ENCODE results near the gene MTM1. TPM values are rescaled to one million over a fixed set of nuclear protein-coding genes. Genes with fewer than 3 reads are reported as not detected.

MTM1 gene
- total and polyA plus RNA-seq, 2 donors (not counting 1 experiment from before 2014, with no cell fraction given) = 8.7 to 29.8 TPM

- H3K27ac Mint-ChIP-seq = no peak overlapping the region
- H3K27me3 ChIP-seq (replicated peaks in 1 of 4; ENCODE audit: control extremely low read depth in 1 of 4, control insufficient read depth in 3 of 4, insufficient read depth in 4 of 4, low read length in 3 of 4) = no peaks in the 10 kb centered on the region
- no peaks in the 10 kb centered on the region for H4K20me1 ChIP-seq (ENCODE audit: control insufficient read depth, insufficient read depth, low read length, poor library complexity, severe bottlenecking)
- no peak overlapping the region for H3K4me2 ChIP-seq (replicated peaks; ENCODE audit: low read depth, low read length, poor library complexity, severe bottlenecking)
- H3K4me1 ChIP-seq (ENCODE audit: control insufficient read depth in 2 of 2, insufficient read depth in 2 of 2, low read length in 2 of 2) = no peaks in the 10 kb centered on the region
- H3K4me3 Mint-ChIP-seq = no peak overlapping the region
- peaks cover 0 to 49% of the 10 kb centered on the region in 2 experiments for H3K36me3 ChIP-seq (replicated peaks in 1 of 2; ENCODE audit: control extremely low read depth in 1 of 2, control insufficient read depth in 1 of 2, extremely low read depth in 1 of 2, insufficient read depth in 2 of 2, low read length in 1 of 2)
- 100% methylated on average over 1 of the region's 6 CpGs for WGBS (ENCODE audit: insufficient coverage)
- H3K4me1 Mint-ChIP-seq = peaks cover 6% of the 10 kb centered on the region
- no peaks in the 10 kb centered on the region for H3K27me3 Mint-ChIP-seq
- no peaks in the 10 kb centered on the region for H3K9me3 ChIP-seq (ENCODE audit: control extremely low read depth in 1 of 3, control insufficient read depth in 2 of 3, insufficient read depth in 1 of 3, low read length in 2 of 3)
- H3K79me2 ChIP-seq (ENCODE audit: control insufficient read depth, insufficient read depth, low read length) = no peaks in the 10 kb centered on the region
- TF ChIP-seq EZH2 (IDR thresholded peaks at IDR 0.05; ENCODE audit: borderline replicate concordance, insufficient read depth, low read depth, low read length, poor library complexity, severe bottlenecking) = no peak
- ChIA-PET POLR2A (no interaction called here), CTCF (no interaction called here)
- H2AFZ ChIP-seq (ENCODE audit: insufficient read depth, low read depth, low read length, poor library complexity, severe bottlenecking) = no peak overlapping the region
- no peaks in the 10 kb centered on the region for H3K9me3 Mint-ChIP-seq (ENCODE audit: insufficient read depth)
- ATAC-seq (ENCODE audit: low read depth) (no peak), DNase-seq (no peak)
- no peak overlapping the region for H3K9ac ChIP-seq (ENCODE audit: low read length)
- no peak overlapping the region for H3K4me3 ChIP-seq (ENCODE audit: control extremely low read depth in 1 of 5, extremely low read depth in 1 of 5, insufficient read depth in 1 of 5, low read depth in 2 of 5, low read length in 4 of 5)
- H3K27ac ChIP-seq (ENCODE audit: low read length in 2 of 2) = no peak overlapping the region
- intact Hi-C loops (cut with micrococcal nuclease) = no loop called here
These were observed 56.7 kb downstream of the MTM1 start for GRCh38 chrX:150625097-150625496.

DNA sequence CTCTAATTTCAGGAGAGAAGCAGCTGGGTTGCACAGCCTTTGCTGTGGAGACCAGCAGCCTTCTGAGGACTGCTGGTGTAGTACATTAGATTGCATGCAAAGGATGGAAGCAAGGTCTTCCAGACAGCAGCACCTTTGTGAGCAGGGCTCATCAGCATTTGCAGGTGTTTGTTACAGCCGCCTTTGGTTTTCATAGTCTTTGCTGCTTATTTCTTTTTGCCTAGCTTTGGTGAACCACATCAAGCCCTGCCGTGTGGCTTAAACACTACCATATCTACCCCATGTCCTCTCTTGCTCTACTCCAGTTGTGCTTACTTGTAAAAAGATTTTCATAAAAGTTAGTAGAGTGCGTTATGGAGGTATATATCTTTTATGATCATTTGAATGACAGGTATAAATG lies 57.5 kb downstream of the MTM1 start:
- no peaks in the 10 kb centered on the region for H3K27me3 Mint-ChIP-seq
- no peaks in the 10 kb centered on the region for H3K9me3 Mint-ChIP-seq (ENCODE audit: insufficient read depth)
- ChIA-PET CTCF (no interaction called here), POLR2A (no interaction called here)
- intact Hi-C loops (cut with micrococcal nuclease) = no loop called here
- H3K4me1 Mint-ChIP-seq = peaks cover 6% of the 10 kb centered on the region
- H3K36me3 ChIP-seq (replicated peaks in 1 of 2; ENCODE audit: control extremely low read depth in 1 of 2, control insufficient read depth in 1 of 2, extremely low read depth in 1 of 2, insufficient read depth in 2 of 2, low read length in 1 of 2) = peaks cover 0 to 45% of the 10 kb centered on the region in 2 experiments
- no CpG with 5 or more reads among the region's 3 CpGs for WGBS (ENCODE audit: insufficient coverage)
- no peaks in the 10 kb centered on the region for H4K20me1 ChIP-seq (ENCODE audit: control insufficient read depth, insufficient read depth, low read length, poor library complexity, severe bottlenecking)
- H3K9ac ChIP-seq (ENCODE audit: low read length) = no peak overlapping the region
- H3K9me3 ChIP-seq (ENCODE audit: control extremely low read depth in 1 of 3, control insufficient read depth in 2 of 3, insufficient read depth in 1 of 3, low read length in 2 of 3) = no peaks in the 10 kb centered on the region
- TF ChIP-seq, protein P1, sequence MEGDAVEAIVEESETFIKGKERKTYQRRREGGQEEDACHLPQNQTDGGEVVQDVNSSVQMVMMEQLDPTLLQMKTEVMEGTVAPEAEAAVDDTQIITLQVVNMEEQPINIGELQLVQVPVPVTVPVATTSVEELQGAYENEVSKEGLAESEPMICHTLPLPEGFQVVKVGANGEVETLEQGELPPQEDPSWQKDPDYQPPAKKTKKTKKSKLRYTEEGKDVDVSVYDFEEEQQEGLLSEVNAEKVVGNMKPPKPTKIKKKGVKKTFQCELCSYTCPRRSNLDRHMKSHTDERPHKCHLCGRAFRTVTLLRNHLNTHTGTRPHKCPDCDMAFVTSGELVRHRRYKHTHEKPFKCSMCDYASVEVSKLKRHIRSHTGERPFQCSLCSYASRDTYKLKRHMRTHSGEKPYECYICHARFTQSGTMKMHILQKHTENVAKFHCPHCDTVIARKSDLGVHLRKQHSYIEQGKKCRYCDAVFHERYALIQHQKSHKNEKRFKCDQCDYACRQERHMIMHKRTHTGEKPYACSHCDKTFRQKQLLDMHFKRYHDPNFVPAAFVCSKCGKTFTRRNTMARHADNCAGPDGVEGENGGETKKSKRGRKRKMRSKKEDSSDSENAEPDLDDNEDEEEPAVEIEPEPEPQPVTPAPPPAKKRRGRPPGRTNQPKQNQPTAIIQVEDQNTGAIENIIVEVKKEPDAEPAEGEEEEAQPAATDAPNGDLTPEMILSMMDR (IDR thresholded peaks at IDR 0.05) = no peak
- TF ChIP-seq EZH2 (IDR thresholded peaks at IDR 0.05; ENCODE audit: borderline replicate concordance, insufficient read depth, low read depth, low read length, poor library complexity, severe bottlenecking) = no peak
- no peak overlapping the region for H2AFZ ChIP-seq (ENCODE audit: insufficient read depth, low read depth, low read length, poor library complexity, severe bottlenecking)
- no peak overlapping the region for H3K4me3 ChIP-seq (ENCODE audit: control extremely low read depth in 1 of 5, extremely low read depth in 1 of 5, insufficient read depth in 1 of 5, low read depth in 2 of 5, low read length in 4 of 5)
- no peak overlapping the region for H3K4me3 Mint-ChIP-seq
- ATAC-seq (ENCODE audit: low read depth) = no peak
- no peaks in the 10 kb centered on the region for H3K27me3 ChIP-seq (replicated peaks in 1 of 4; ENCODE audit: control extremely low read depth in 1 of 4, control insufficient read depth in 3 of 4, insufficient read depth in 4 of 4, low read length in 3 of 4)
- H3K27ac ChIP-seq (ENCODE audit: low read length in 2 of 2) = no peak overlapping the region
- no peaks in the 10 kb centered on the region for H3K79me2 ChIP-seq (ENCODE audit: control insufficient read depth, insufficient read depth, low read length)
- H3K4me2 ChIP-seq (replicated peaks; ENCODE audit: low read depth, low read length, poor library complexity, severe bottlenecking) = no peak overlapping the region
- DNase-seq = no peak
- no peak overlapping the region for H3K27ac Mint-ChIP-seq
- no peaks in the 10 kb centered on the region for H3K4me1 ChIP-seq (ENCODE audit: control insufficient read depth in 2 of 2, insufficient read depth in 2 of 2, low read length in 2 of 2)

Data from B cell (primary cell).